ENCODE measurements around the gene RDX. TPM values are rescaled to one million over a fixed set of nuclear protein-coding genes. Genes with fewer than 3 reads are reported as not detected.
A peak's percentile ranks its signal among the peaks of the same experiment; 100 is the strongest.

Gene RDX
- total and polyA plus RNA-seq, 2 of the 4 experiments (the other 2 are of a cell fraction) = 61.1 to 72.4 TPM

GRCh38 chr11:110196241-110196754 lies 100.1 kb downstream of the RDX start:
- peak; percentile 87 for DNase-seq
- peak overlapping the region; percentile 70; the same call in 1 of the 2 replicates for H2BK120ac ChIP-seq (ENCODE audit: low read depth, low read length)
- no peak overlapping the region for H2AFZ ChIP-seq (replicated peaks; ENCODE audit: low read length, poor library complexity)
- peak overlapping the region; percentile 6; the same call in 1 of the 2 replicates for H3K27ac ChIP-seq (ENCODE audit: insufficient read depth, low read length)
- intact Hi-C loops (cut with micrococcal nuclease) (loop anchor here (5.0 to 10.0 kb wide), 2 partner anchors 104 to 341 kb away; partner anchors contain the start of gene ZC3H12C), in situ Hi-C loops (cut with MboI; ENCODE audit: low sequenced_read_pairs) (loop anchor here (25.0 kb wide), 1 partner anchor 234 kb away; no protein-coding TSS in a partner anchor), dilution Hi-C loops (cut with HindIII; ENCODE audit: low sequenced_read_pairs, unreplicated experiment) (no loop called here)
- peaks cover 26% of the 10 kb centered on the region for H3K4me1 ChIP-seq (ENCODE audit: control insufficient read depth, insufficient read depth, low read length)
- no peak overlapping the region for H3K9ac ChIP-seq (ENCODE audit: low read depth, low read length)
- H2AK9ac ChIP-seq (replicated peaks; ENCODE audit: low read depth, low read length, poor library complexity) = peak overlapping the region; percentile 68
- TF ChIP-seq SMC3 (IDR thresholded peaks at IDR 0.05; ENCODE audit: low read depth, low read length) (no peak), FOS (IDR thresholded peaks at IDR 0.05; ENCODE audit: low read depth, low read length) (0 out of 2 replicates have a peak, but pooled peaks have one; percentile 36), RFX5 (IDR thresholded peaks at IDR 0.05; ENCODE audit: low read depth, low read length) (no peak), RAD21 (IDR thresholded peaks at IDR 0.05; ENCODE audit: low read length) (no peak), CEBPB (IDR thresholded peaks at IDR 0.05; ENCODE audit: low read depth, low read length) (peak; percentile 67; the same call in 1 of the 2 replicates), CTCF (conservative IDR thresholded peaks at IDR 0.05; ENCODE audit: low read depth, low read length) (no peak)
- TF ChIP-seq, protein P1, sequence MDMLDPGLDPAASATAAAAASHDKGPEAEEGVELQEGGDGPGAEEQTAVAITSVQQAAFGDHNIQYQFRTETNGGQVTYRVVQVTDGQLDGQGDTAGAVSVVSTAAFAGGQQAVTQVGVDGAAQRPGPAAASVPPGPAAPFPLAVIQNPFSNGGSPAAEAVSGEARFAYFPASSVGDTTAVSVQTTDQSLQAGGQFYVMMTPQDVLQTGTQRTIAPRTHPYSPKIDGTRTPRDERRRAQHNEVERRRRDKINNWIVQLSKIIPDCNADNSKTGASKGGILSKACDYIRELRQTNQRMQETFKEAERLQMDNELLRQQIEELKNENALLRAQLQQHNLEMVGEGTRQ (IDR thresholded peaks at IDR 0.05; ENCODE audit: low read depth, low read length) = no peak
- peak overlapping the region; percentile 84 for H3K14ac ChIP-seq (replicated peaks; ENCODE audit: low read depth, low read length)
- peak overlapping the region; percentile 51; the same call in 1 of the 2 replicates for H3K18ac ChIP-seq (ENCODE audit: low read depth, low read length)
- H3K27me3 ChIP-seq (ENCODE audit: control insufficient read depth, insufficient read depth, low read length) = no peaks in the 10 kb centered on the region
- no peaks in the 10 kb centered on the region for H3K36me3 ChIP-seq (ENCODE audit: control insufficient read depth, insufficient read depth, low read length)
- no CpG with 5 or more reads among the region's 5 CpGs for WGBS, 2 experiments (ENCODE audit: extremely low coverage in 2 of 2, insufficient read length in 1 of 2)
- H4K91ac ChIP-seq (ENCODE audit: insufficient read depth, low read depth, low read length) = peak overlapping the region; percentile 41; the same call in 1 of the 2 replicates
- H3K56ac ChIP-seq (ENCODE audit: extremely low read depth, insufficient read depth, low read length) = no peak overlapping the region
- ChIA-PET POLR2A (ENCODE audit: unreplicated experiment) (interaction anchor here (1.1 kb wide), 1 partner anchor 233 kb away, joined by 3 read pairs; the partner anchor contains the start of gene FDX1), CTCF (no interaction called here)
- peak overlapping the region; percentile 83 for H2AK5ac ChIP-seq (ENCODE audit: low read depth, low read length)
- no peak overlapping the region for H3K4me3 ChIP-seq (ENCODE audit: insufficient read depth, low read depth, low read length)
- H3K4me2 ChIP-seq (ENCODE audit: low read depth, low read length) = no peak overlapping the region
- peak overlapping the region in 1 of 2 experiments; percentile 65; a peak in 2 of 4 replicates for H4K8ac ChIP-seq (ENCODE audit: low read depth in 2 of 2, low read length in 2 of 2)
- no peaks in the 10 kb centered on the region for H3K9me3 ChIP-seq (ENCODE audit: control insufficient read depth, insufficient read depth, low read length)
- no peaks in the 10 kb centered on the region; a peak in 1 of 4 replicates for H3K79me1 ChIP-seq (ENCODE audit: low read depth in 1 of 2, low read length in 2 of 2)
- H3K4ac ChIP-seq (ENCODE audit: low read depth, low read length) = peak overlapping the region; percentile 80
- ATAC-seq (ENCODE audit: low read depth) = peak; percentile 55
- peaks cover 20% of the 10 kb centered on the region for H3K9me1 ChIP-seq (ENCODE audit: insufficient read depth, low read length)
- peak overlapping the region; percentile 85 for H2BK20ac ChIP-seq (ENCODE audit: low read depth, low read length)
- H3K23ac ChIP-seq (ENCODE audit: low read depth, low read length) = peak overlapping the region; percentile 47; the same call in 1 of the 2 replicates
- BruUV-seq (replicated peaks) = no TSS peak
- H2BK15ac ChIP-seq (ENCODE audit: low read depth, low read length) = peak overlapping the region; percentile 55; the same call in 1 of the 3 replicates
- no peaks in the 10 kb centered on the region for H4K20me1 ChIP-seq (ENCODE audit: insufficient read depth, low read length)
- H2BK5ac ChIP-seq (ENCODE audit: low read depth, low read length, poor library complexity, severe bottlenecking) = peak overlapping the region; percentile 54
- H4K5ac ChIP-seq (ENCODE audit: low read depth, low read length) = no peak overlapping the region
